Urinary bladder (tissue), 4 donors: ENCODE results near the gene NRP2. TPM values are rescaled to one million over a fixed set of nuclear protein-coding genes. Genes with fewer than 3 reads are reported as not detected.

Experiments
- DNase-seq: peaks from one replicate; pipeline ENCODE4 v3.0.0-alpha.2; 2015; ENCODE audit errors: extremely low spot score
- H3K27ac ChIP-seq: one replicate; pipeline ENCODE4 v1.5.1; 2013; ENCODE audit warnings: low read depth, mild to moderate bottlenecking, moderate library complexity
- H3K36me3 ChIP-seq: one replicate; pipeline ENCODE4 v1.6.1; 2013; ENCODE audit warnings: mild to moderate bottlenecking, moderate library complexity; ENCODE audit not compliant: insufficient read depth
- H3K4me1 ChIP-seq: one replicate; pipeline ENCODE4 v1.6.1; 2013; ENCODE audit warnings: mild to moderate bottlenecking, moderate library complexity; ENCODE audit not compliant: insufficient read depth
- H3K4me3 ChIP-seq: one replicate; pipeline ENCODE4 v1.5.1; 2013; ENCODE audit warnings: low read depth, low read length
- WGBS: extraction: QIAGEN DNeasy Blood & Tissue Kit; methylation state at CpG from one replicate; pipeline ENCODE4 v1.1.7; 2013; 5-methylcytosine and 5-hydroxymethylcytosine counted together
- polyA plus RNA-seq: library from polyadenylated mRNA; stranded (reverse); fragments of 200-250 nt; gene quantifications from one replicate; pipeline ENCODE4 v1.2.3, GENCODE V29; 2013
- total RNA-seq: library from RNA; depleted of rRNA; stranded (reverse); fragments of >200 nt; gene quantifications from one replicate; pipeline ENCODE4 v1.2.3, GENCODE V29; 2014
- donor health status: healthy with polysubstance abuse.
- donor health status: healthy.

Gene NRP2
- total and polyA plus RNA-seq, 2 donors: 74.4 to 101 TPM

- Histone ChIP-seq H3K4me1 (no peaks in the 10 kb centered on the region), H3K36me3 (no peaks in the 10 kb centered on the region), H3K4me3 (no peak overlapping the region)
Observed at GRCh38 chr2:205700331-205701132, 18.2 kb downstream of the NRP2 start.

GRCh38 chr2:205701509-205701908 is 19.2 kb downstream of the NRP2 start:
- H3K4me1 ChIP-seq: no peaks in the 10 kb centered on the region
- WGBS: 47% methylated on average over 1 of the region's 1 CpG
- no peak overlapping the region for H3K4me3 ChIP-seq
- H3K36me3 ChIP-seq: no peaks in the 10 kb centered on the region
- H3K27ac ChIP-seq: no peak overlapping the region
- DNase-seq: no peak

More at GRCh38 chr2:205700331-205701132, 18.2 kb downstream of the NRP2 start:
- no peak for DNase-seq
- WGBS: 49% methylated on average over 12 of the region's 12 CpGs
- peak overlapping the region; percentile 33 for H3K27ac ChIP-seq

GRCh38 chr2:205702576-205702975 is 20.3 kb downstream of the NRP2 start:
- DNase-seq: no peak
- 21% methylated on average over 1 of the region's 1 CpG for WGBS
- H3K4me3 ChIP-seq: no peak overlapping the region
- no peak overlapping the region for H3K27ac ChIP-seq
- H3K4me1 ChIP-seq: no peaks in the 10 kb centered on the region
- no peaks in the 10 kb centered on the region for H3K36me3 ChIP-seq

DNA sequence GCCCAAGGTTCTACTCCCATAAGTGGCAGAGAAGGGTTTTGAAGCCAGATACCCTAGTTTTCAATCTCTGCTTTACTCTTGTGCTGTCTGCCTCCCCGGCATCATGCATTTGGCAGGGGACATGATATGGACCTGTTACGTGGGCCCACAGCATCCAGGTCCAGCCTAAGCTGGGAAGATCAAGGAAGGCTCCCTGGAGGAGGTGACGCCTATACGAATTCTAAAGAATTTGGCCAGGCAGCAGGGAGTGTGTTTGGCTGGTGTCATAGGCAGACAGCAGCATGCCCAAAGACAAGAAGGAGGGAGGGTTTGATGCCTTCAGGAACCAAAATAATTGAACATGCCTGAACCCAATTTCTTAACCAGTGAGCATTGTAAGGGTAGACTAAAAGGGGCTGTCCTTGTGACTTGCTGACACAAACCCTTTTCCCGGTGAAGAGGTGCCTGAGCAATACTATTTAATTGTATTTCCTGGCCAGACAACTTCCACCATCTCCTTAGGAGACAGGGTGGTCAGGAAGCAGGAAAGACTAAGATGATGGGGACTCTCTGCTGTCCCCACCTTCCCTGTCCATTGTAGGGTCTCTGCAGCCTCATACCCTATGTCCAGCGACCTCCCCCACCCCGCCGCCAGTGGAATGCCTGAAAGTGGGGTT is 21.3 kb downstream of the NRP2 start:
- WGBS: 78% methylated on average over 8 of the region's 8 CpGs
- H3K4me3 ChIP-seq: no peak overlapping the region
- H3K36me3 ChIP-seq: no peaks in the 10 kb centered on the region
- DNase-seq: no peak
- H3K4me1 ChIP-seq: no peaks in the 10 kb centered on the region
- H3K27ac ChIP-seq: no peak overlapping the region

DNA sequence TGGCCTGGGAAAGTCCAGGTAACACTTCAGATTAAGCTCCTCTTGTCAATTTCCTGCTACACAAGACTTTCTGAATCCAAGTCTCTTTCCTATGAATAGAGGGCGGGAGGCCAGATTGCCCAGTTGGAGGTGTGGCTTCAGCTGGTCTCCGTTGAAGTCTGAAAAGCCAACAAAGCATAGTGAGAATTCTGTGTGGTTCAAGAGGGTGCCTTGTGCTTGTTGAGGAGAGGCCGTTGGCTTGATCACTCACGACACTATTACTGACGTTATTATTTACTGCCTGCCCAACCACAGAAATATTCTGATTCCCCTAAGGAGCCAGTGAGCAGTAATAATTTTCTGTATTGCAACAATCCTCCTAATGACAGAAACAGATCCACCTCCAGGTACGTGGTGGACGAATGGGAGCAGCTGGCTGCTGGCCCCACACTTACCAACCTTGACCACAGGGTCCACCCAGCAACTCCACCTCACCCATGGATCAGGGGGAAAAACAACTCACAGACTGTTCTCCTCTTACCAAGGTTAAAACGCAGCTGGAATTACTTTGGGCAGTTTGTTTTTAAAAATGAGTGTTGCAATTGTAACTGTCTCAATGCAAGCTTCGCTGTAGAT is 21.9 kb downstream of the NRP2 start:
- DNase-seq: no peak
- no peaks in the 10 kb centered on the region for H3K36me3 ChIP-seq
- H3K4me1 ChIP-seq: no peaks in the 10 kb centered on the region
- H3K4me3 ChIP-seq: no peak overlapping the region
- H3K27ac ChIP-seq: no peak overlapping the region
- 54% methylated on average over 9 of the region's 9 CpGs for WGBS

GRCh38 chr2:205705511-205706349 is 23.4 kb downstream of the NRP2 start:
- DNase-seq: no peak
- no peak overlapping the region for H3K27ac ChIP-seq
- 64% methylated on average over 16 of the region's 16 CpGs for WGBS
- H3K4me1 ChIP-seq: no peaks in the 10 kb centered on the region
- no peak overlapping the region for H3K4me3 ChIP-seq
- no peaks in the 10 kb centered on the region for H3K36me3 ChIP-seq

GRCh38 chr2:205706769-205707381 is 24.6 kb downstream of the NRP2 start:
- WGBS: 14% methylated on average over 10 of the region's 10 CpGs
- Histone ChIP-seq H3K4me3 (no peak overlapping the region), H3K36me3 (no peaks in the 10 kb centered on the region), H3K4me1 (no peaks in the 10 kb centered on the region), H3K27ac (no peak overlapping the region)
- DNase-seq: no peak

DNA sequence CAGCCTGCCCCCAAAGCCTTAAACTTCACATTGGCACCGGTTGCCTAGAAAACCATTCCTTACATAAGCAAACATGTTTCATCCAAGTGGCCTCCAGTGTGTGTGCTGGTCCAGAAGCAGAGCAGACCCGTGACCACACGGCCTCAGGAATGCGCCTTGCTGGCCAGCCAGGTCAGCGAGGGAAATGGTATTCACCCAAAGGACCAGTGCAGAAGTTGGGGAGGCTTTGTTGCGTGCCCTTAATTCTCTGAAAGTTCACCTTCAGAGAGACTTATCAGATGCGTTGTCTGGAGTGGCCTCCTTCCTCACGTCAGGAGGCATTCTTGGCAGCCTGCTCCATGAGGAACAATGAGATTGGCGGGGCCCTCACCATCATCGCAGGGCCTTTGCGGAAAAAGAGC is 25.9 kb downstream of the NRP2 start:
- H3K27ac ChIP-seq: peak overlapping the region; percentile 7
- no peak overlapping the region for H3K4me3 ChIP-seq
- no peak for DNase-seq
- WGBS: 47% methylated on average over 11 of the region's 11 CpGs
- no peaks in the 10 kb centered on the region for H3K4me1 ChIP-seq
- no peaks in the 10 kb centered on the region for H3K36me3 ChIP-seq

DNA sequence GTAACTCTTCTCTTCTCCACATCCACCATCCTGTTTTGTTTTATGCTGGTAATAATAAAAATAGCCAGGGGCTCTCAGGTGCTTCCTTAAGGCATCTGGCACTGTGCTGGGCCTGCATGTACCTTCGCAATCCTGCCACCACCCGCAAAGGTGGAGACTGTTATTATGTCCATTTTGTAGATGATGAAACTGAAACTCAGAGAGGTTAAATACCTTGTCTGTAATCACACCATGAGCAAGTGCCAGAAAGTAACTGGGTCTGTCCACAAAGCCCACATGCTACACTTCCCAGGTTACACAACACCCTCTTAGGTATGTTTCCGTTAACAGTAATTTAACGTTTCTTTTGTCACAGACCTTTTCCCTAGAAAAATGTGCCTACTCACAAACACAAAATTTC is 27.0 kb downstream of the NRP2 start:
- H3K27ac ChIP-seq: no peak overlapping the region
- WGBS: 86% methylated on average over 4 of the region's 4 CpGs
- H3K36me3 ChIP-seq: no peaks in the 10 kb centered on the region
- H3K4me1 ChIP-seq: no peaks in the 10 kb centered on the region
- no peak overlapping the region for H3K4me3 ChIP-seq
- no peak for DNase-seq

- Histone ChIP-seq H3K4me1 (no peaks in the 10 kb centered on the region), H3K4me3 (no peak overlapping the region), H3K27ac (no peak overlapping the region), H3K36me3 (no peaks in the 10 kb centered on the region)
- no peak for DNase-seq
- 31% methylated on average over 1 of the region's 1 CpG for WGBS
Observed at GRCh38 chr2:205712508-205712907, 30.2 kb downstream of the NRP2 start.

GRCh38 chr2:205713086-205713485 is 30.8 kb downstream of the NRP2 start:
- no peak overlapping the region for H3K27ac ChIP-seq
- H3K4me3 ChIP-seq: no peak overlapping the region
- no peak for DNase-seq
- no peaks in the 10 kb centered on the region for H3K4me1 ChIP-seq
- H3K36me3 ChIP-seq: no peaks in the 10 kb centered on the region
- WGBS: 7% methylated on average over 1 of the region's 1 CpG

DNA sequence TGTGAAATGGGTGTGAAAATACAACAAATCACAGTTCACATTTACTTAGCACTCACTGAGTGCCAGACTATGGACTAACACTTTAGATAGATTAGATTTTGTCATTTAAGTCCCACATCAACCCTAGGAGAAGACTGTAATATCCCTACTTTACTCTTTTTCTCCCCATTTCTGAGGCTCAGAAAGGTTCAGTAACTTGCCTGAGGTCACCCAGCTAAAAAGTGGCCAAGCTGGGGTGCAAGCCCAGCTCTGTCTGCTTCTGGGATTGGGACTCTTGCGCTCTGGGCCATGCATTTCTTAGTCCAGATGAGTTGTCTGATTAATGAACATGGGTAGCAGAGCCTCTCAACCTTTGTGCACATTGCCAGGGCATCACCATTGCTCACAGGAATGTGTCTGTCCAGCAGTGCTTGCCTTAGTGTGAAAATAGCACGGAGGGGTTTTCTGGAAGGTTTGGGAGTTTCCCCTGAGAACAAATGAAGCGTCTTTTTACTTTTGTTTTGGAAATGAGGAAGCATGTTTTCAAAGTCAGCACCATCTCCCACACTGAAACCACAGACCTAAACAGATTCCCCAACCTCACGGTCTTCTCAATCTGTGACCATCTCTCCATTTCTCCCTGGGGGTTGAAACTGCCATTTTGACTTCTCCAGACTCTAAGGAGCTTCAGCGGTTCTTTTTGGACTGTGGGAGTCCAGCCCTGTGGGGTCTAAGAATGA is 31.9 kb downstream of the NRP2 start:
- DNase-seq: no peak
- WGBS: 50% methylated on average over 5 of the region's 5 CpGs
- H3K4me3 ChIP-seq: no peak overlapping the region
- no peaks in the 10 kb centered on the region for H3K4me1 ChIP-seq
- H3K36me3 ChIP-seq: no peaks in the 10 kb centered on the region
- no peak overlapping the region for H3K27ac ChIP-seq
